Neural progenitor cell (in vitro differentiated cells): ENCODE measurements around the gene NBEAL1.

ENCODE experiments used
- CTCF ChIP-seq: fragments of 200-600 bp; sonication (generic); IDR thresholded peaks from 2 replicates; pipeline ENCODE4 v1.5.1; 2017; ENCODE audit warnings: antibody characterized with exemption, mild to moderate bottlenecking
- EZH2phosphoT487 ChIP-seq: fragments of 200-600 bp; sonication (generic); IDR thresholded peaks from 2 replicates; pipeline ENCODE4 v1.6.1; 2017; ENCODE audit warnings: antibody characterized with exemption

- TF ChIP-seq EZH2phosphoT487 = no peak
- no peak for TF ChIP-seq CTCF
These were observed 12.4 kb upstream of the NBEAL1 start for GRCh38 chr2:203002054-203002821.
